ENCODE data around the gene PTPN3. TPM values are rescaled to one million over a fixed set of nuclear protein-coding genes. Genes with fewer than 3 reads are reported as not detected.

Gene PTPN3
- total RNA-seq, 2 experiments from 2014 or later: 0.20 to 0.35 TPM

DNA sequence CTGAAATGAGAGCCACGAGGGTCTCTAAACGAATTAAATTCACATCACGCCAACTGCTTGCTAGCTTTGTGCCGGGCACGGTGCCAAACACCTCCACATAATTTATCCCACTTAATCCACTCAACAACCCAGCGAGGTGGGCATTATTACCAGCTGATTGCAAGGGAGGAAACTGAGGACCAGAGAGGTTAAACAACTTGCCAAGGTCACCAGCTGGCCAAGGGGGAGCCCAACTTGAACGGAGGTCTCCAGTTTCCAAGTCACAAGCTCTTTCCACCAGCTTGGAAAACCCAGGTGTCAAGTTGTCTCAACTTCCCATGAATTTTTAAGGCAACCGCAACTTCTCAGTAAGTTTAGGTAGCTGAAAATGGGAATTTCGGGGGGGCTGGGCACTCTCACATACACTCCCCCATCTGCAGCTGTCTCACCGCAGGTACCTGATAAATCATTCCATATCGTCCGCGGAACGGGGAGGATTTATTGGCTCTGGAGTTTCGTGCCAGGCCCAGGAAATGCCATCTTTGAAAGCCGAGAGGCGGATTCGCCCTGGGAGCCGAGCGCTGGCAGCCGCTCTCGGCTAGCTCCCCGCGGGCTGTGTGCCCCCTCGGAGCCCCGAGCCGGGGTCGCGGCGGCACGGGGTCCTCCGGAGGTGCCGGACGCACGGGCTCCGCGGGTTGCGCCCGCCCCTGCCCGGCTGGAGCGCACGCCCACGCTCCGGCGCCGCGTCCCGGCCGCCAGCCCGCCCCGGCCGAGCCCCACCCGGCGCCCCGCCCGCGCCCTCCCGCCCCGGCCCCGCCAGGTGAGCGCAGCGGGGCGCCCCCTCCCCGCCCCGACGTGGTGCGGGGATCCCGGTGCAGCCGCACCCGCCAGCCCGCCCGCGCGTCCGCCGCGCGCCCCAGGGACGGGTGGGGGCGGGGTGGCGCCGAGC, 617 bp downstream of the PTPN3 start:
- peaks cover 4% of the 10 kb centered on the region for H3K36me3 Mint-ChIP-seq (ENCODE audit: low read depth)
- ChIA-PET POLR2A (no interaction called here), CTCF (no interaction called here)
- no peaks in the 10 kb centered on the region for H3K9me3 Mint-ChIP-seq
- H3K27me3 Mint-ChIP-seq: peaks cover 65% of the 10 kb centered on the region
- H3K4me3 Mint-ChIP-seq: no peak overlapping the region
- H3K4me1 Mint-ChIP-seq: peaks cover 4% of the 10 kb centered on the region
- DNase-seq: no peak
- no peak overlapping the region for H3K27ac Mint-ChIP-seq

GRCh38 chr9:109496841-109497225, 1.3 kb downstream of the PTPN3 start:
- Mint-ChIP-seq H3K4me3 (no peak overlapping the region), H3K4me1 (peaks cover 4% of the 10 kb centered on the region), H3K27ac (no peak overlapping the region), H3K9me3 (no peaks in the 10 kb centered on the region), H3K27me3 (peaks cover 58% of the 10 kb centered on the region), H3K36me3 (ENCODE audit: low read depth) (peaks cover 4% of the 10 kb centered on the region)
- ChIA-PET CTCF (no interaction called here), POLR2A (no interaction called here)
- DNase-seq: no peak

- ChIA-PET POLR2A (no interaction called here), CTCF (no interaction called here)
- Mint-ChIP-seq H3K9me3 (no peaks in the 10 kb centered on the region), H3K4me3 (no peak overlapping the region), H3K27ac (no peak overlapping the region), H3K27me3 (peaks cover 52% of the 10 kb centered on the region), H3K36me3 (ENCODE audit: low read depth) (peaks cover 4% of the 10 kb centered on the region), H3K4me1 (peaks cover 4% of the 10 kb centered on the region)
- no peak for DNase-seq
These were observed 1.9 kb downstream of the PTPN3 start for GRCh38 chr9:109496218-109496617.

DNA sequence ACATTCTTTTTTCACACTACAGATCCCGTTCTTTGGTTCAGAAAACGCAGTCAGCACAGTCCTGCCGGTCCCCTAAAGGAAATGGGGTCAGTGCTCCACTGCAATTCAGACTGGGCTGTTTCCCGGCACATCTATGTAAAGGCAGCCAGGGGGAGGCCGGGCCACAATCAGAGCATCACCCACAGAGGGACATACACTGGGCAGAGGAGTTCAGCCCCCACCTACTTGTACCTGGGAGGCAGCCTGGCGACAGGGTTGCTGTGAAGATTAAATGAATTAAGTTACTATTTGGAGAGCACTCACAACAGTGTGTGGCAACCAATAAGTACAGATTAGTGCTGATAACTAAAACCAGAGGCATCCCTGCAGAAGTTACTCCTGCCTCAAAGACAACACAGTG, 4.5 kb downstream of the PTPN3 start:
- CTCF ChIA-PET: no interaction called here
- POLR2A ChIA-PET: no interaction called here
- Mint-ChIP-seq H3K9me3 (no peaks in the 10 kb centered on the region), H3K27ac (no peak overlapping the region), H3K4me1 (peaks cover 2% of the 10 kb centered on the region), H3K36me3 (ENCODE audit: low read depth) (peaks cover 2% of the 10 kb centered on the region), H3K4me3 (no peak overlapping the region), H3K27me3 (peaks cover 35% of the 10 kb centered on the region)
- DNase-seq: no peak

GRCh38 chr9:109491590-109491989, 6.5 kb downstream of the PTPN3 start:
- peaks cover 27% of the 10 kb centered on the region for H3K27me3 Mint-ChIP-seq
- H3K36me3 Mint-ChIP-seq (ENCODE audit: low read depth): no peaks in the 10 kb centered on the region
- CTCF ChIA-PET: no interaction called here
- H3K27ac Mint-ChIP-seq: no peak overlapping the region
- DNase-seq: no peak
- no peaks in the 10 kb centered on the region for H3K4me1 Mint-ChIP-seq
- POLR2A ChIA-PET: no interaction called here
- H3K9me3 Mint-ChIP-seq: no peaks in the 10 kb centered on the region
- no peak overlapping the region for H3K4me3 Mint-ChIP-seq

- Mint-ChIP-seq H3K27me3 (peaks cover 20% of the 10 kb centered on the region), H3K4me1 (no peaks in the 10 kb centered on the region), H3K4me3 (no peak overlapping the region), H3K36me3 (ENCODE audit: low read depth) (no peaks in the 10 kb centered on the region), H3K9me3 (no peaks in the 10 kb centered on the region), H3K27ac (no peak overlapping the region)
- POLR2A ChIA-PET: no interaction called here
- no peak for DNase-seq
- CTCF ChIA-PET: no interaction called here
These were observed 9.2 kb downstream of the PTPN3 start for GRCh38 chr9:109488791-109489492.

GRCh38 chr9:109488351-109488750, 9.8 kb downstream of the PTPN3 start:
- no peak for DNase-seq
- no peaks in the 10 kb centered on the region for H3K4me1 Mint-ChIP-seq
- H3K9me3 Mint-ChIP-seq: no peaks in the 10 kb centered on the region
- no peak overlapping the region for H3K4me3 Mint-ChIP-seq
- ChIA-PET CTCF (no interaction called here), POLR2A (no interaction called here)
- H3K27ac Mint-ChIP-seq: no peak overlapping the region
- H3K36me3 Mint-ChIP-seq (ENCODE audit: low read depth): no peaks in the 10 kb centered on the region
- H3K27me3 Mint-ChIP-seq: peaks cover 17% of the 10 kb centered on the region

- Mint-ChIP-seq H3K4me3 (no peak overlapping the region), H3K36me3 (ENCODE audit: low read depth) (no peaks in the 10 kb centered on the region), H3K27me3 (peaks cover 20% of the 10 kb centered on the region), H3K9me3 (no peaks in the 10 kb centered on the region), H3K4me1 (peaks cover 5% of the 10 kb centered on the region), H3K27ac (no peak overlapping the region)
- DNase-seq: no peak
- ChIA-PET CTCF (no interaction called here), POLR2A (no interaction called here)
These were observed 10.9 kb downstream of the PTPN3 start for GRCh38 chr9:109487247-109487646.

- no peak for DNase-seq
- ChIA-PET POLR2A (no interaction called here), CTCF (interaction anchor here (1.7 kb wide), 1 partner anchor 14 kb away, joined by 7 read pairs; no protein-coding TSS in a partner anchor)
- Mint-ChIP-seq H3K9me3 (no peaks in the 10 kb centered on the region), H3K36me3 (ENCODE audit: low read depth) (no peaks in the 10 kb centered on the region), H3K4me3 (no peak overlapping the region), H3K4me1 (peaks cover 14% of the 10 kb centered on the region), H3K27ac (no peak overlapping the region), H3K27me3 (peaks cover 22% of the 10 kb centered on the region)
These were observed 14.2 kb downstream of the PTPN3 start for GRCh38 chr9:109483744-109484429.

DNA sequence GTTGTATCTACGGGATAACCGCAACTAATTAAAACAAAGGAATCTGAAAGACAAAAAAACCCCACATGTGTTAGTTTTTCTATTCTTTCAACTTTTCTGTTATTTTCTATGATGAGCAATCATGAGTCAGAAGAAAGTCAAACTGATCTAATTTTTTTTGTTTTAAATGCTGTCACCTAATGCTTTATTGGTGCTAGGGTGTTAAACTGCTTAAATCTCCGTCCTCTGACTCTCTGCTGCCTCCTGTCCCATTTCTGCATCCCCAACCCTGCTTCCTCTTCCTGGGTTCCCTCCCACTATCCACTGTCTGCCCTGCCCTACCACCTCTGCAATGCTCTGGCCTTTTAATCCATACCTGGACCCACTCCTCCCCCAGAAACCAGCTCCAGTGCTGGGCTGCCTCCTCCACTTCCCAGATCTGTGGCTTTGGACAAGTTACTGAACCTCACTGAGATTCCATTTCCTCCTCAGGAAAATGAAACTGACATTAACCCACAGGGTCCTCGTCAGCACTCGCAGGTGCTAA, 15.7 kb downstream of the PTPN3 start:
- Mint-ChIP-seq H3K4me1 (peaks cover 14% of the 10 kb centered on the region), H3K36me3 (ENCODE audit: low read depth) (no peaks in the 10 kb centered on the region), H3K4me3 (no peak overlapping the region), H3K9me3 (no peaks in the 10 kb centered on the region), H3K27ac (no peak overlapping the region), H3K27me3 (peaks cover 26% of the 10 kb centered on the region)
- DNase-seq: no peak
- ChIA-PET CTCF (interaction anchor here (1.7 kb wide), 1 partner anchor 13 kb away, joined by 7 read pairs; no protein-coding TSS in a partner anchor), POLR2A (no interaction called here)

- no peak overlapping the region for H3K4me3 Mint-ChIP-seq
- no peak overlapping the region for H3K27ac Mint-ChIP-seq
- H3K27me3 Mint-ChIP-seq: peaks cover 26% of the 10 kb centered on the region
- no peaks in the 10 kb centered on the region for H3K36me3 Mint-ChIP-seq (ENCODE audit: low read depth)
- no peaks in the 10 kb centered on the region for H3K9me3 Mint-ChIP-seq
- no peak for DNase-seq
- peaks cover 14% of the 10 kb centered on the region for H3K4me1 Mint-ChIP-seq
- ChIA-PET POLR2A (no interaction called here), CTCF (no interaction called here)
These were observed 16.3 kb downstream of the PTPN3 start for GRCh38 chr9:109481856-109482255.

DNA sequence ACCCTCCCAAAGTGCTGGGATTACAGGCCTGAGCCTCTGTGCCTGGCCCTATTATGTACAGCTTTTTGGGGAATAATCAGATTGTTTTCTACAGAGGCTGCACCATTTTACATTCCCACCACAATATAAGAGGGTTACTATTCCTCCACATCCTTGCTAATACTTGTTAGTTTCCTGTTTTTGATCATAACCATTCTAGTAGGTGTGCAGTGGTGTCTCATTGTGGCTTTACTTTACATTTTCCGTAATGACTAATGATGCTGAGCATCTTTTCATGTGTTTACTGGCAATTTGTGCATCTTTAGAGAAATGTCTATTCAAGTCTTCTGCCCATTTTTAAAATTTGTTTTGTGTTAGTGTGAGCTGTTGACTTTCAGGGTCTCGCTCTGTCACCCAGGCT, 18.3 kb downstream of the PTPN3 start:
- no peaks in the 10 kb centered on the region for H3K36me3 Mint-ChIP-seq (ENCODE audit: low read depth)
- ChIA-PET CTCF (interaction anchor here (2.1 kb wide), 1 partner anchor 10 kb away, joined by 8 read pairs; no protein-coding TSS in a partner anchor), POLR2A (no interaction called here)
- H3K9me3 Mint-ChIP-seq: no peaks in the 10 kb centered on the region
- H3K4me3 Mint-ChIP-seq: no peak overlapping the region
- peaks cover 19% of the 10 kb centered on the region for H3K27me3 Mint-ChIP-seq
- peaks cover 14% of the 10 kb centered on the region for H3K4me1 Mint-ChIP-seq
- no peak overlapping the region for H3K27ac Mint-ChIP-seq
- DNase-seq: no peak

Data from activated CD4-positive, alpha-beta memory T cell treated with anti-CD3 and anti-CD28 coated beads, Interleukin-2, amount 10 ng/mL, durations not matched to agents 7 days and 5 days (primary cell).